Astrocyte of the spinal cord (primary cell): ENCODE measurements around the gene UST.

Experiments
- DNase-seq: peaks from one replicate; pipeline ENCODE4 v3.0.0; 2011; ENCODE audit warnings: low read depth, low spot score
- H3K4me3 ChIP-seq: 2 replicates; pipeline ENCODE4 v1.5.1; 2011; ENCODE audit warnings: low read depth, mild to moderate bottlenecking, low read length, moderate library complexity
- in situ Hi-C: cut with HindIII; loops from 2 replicates; pipeline ENCODE4 v1.10.0; 2017; ENCODE audit warnings: low sequenced_read_pairs
- TF ChIP-seq, protein P1 (sequence below): IDR thresholded peaks from 2 replicates; pipeline ENCODE4 v1.5.1; 2012; ENCODE audit warnings: low read depth, mild to moderate bottlenecking, low read length, inconsistent platforms

Gene UST

GRCh38 chr6:149006671-149007070 lies 259.8 kb downstream of the UST start:
- in situ Hi-C loops: no loop called here
- no peak for DNase-seq
- TF ChIP-seq, protein P1, sequence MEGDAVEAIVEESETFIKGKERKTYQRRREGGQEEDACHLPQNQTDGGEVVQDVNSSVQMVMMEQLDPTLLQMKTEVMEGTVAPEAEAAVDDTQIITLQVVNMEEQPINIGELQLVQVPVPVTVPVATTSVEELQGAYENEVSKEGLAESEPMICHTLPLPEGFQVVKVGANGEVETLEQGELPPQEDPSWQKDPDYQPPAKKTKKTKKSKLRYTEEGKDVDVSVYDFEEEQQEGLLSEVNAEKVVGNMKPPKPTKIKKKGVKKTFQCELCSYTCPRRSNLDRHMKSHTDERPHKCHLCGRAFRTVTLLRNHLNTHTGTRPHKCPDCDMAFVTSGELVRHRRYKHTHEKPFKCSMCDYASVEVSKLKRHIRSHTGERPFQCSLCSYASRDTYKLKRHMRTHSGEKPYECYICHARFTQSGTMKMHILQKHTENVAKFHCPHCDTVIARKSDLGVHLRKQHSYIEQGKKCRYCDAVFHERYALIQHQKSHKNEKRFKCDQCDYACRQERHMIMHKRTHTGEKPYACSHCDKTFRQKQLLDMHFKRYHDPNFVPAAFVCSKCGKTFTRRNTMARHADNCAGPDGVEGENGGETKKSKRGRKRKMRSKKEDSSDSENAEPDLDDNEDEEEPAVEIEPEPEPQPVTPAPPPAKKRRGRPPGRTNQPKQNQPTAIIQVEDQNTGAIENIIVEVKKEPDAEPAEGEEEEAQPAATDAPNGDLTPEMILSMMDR: no peak
- no peak overlapping the region for H3K4me3 ChIP-seq

DNA sequence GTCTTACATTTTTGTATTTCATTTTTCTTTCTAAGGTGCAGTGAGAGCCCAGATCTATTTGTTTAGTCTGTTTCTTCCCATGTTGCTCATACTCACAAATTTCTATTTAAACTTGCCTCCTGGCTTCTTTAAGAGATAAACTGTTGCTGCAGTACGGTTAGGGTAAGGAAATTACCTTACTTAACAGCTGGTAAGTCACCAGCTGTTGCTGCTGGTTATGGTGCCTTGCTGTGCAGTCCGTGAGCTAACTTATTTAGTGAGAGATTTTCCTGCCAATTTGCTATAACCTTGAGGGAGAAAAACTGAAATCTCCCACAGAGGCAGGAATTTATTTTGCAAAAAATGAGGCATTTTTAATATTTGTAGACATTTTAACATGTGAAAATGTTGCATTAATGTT lies 261.0 kb downstream of the UST start:
- in situ Hi-C loops: no loop called here
- H3K4me3 ChIP-seq: no peak overlapping the region
- no peak for DNase-seq
- TF ChIP-seq, protein P1: no peak

DNA sequence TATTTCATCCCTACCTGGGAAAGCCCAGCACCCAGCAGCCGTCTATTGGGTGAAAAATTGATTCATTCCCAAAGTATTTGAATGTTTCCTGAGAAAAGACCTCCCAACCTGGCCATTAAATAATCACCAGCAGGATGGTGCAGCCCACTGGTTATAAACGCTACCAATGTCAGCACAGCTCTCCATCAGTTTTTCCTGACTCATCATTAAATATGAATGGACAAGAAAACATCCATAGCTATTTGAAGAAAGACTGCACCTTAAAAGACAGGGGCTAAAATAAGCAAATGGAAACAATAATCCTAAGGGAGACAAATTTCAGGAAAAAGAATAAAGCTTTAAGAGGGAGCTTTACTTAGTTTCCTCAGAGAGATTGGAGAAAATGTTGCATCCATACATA lies 261.9 kb downstream of the UST start:
- TF ChIP-seq, protein P1: no peak
- in situ Hi-C loops: no loop called here
- no peak overlapping the region for H3K4me3 ChIP-seq
- DNase-seq: no peak

GRCh38 chr6:149012040-149012545 lies 265.3 kb downstream of the UST start:
- peak; percentile 95 for DNase-seq
- TF ChIP-seq, protein P1: no peak
- in situ Hi-C loops: no loop called here
- H3K4me3 ChIP-seq: no peak overlapping the region

DNA sequence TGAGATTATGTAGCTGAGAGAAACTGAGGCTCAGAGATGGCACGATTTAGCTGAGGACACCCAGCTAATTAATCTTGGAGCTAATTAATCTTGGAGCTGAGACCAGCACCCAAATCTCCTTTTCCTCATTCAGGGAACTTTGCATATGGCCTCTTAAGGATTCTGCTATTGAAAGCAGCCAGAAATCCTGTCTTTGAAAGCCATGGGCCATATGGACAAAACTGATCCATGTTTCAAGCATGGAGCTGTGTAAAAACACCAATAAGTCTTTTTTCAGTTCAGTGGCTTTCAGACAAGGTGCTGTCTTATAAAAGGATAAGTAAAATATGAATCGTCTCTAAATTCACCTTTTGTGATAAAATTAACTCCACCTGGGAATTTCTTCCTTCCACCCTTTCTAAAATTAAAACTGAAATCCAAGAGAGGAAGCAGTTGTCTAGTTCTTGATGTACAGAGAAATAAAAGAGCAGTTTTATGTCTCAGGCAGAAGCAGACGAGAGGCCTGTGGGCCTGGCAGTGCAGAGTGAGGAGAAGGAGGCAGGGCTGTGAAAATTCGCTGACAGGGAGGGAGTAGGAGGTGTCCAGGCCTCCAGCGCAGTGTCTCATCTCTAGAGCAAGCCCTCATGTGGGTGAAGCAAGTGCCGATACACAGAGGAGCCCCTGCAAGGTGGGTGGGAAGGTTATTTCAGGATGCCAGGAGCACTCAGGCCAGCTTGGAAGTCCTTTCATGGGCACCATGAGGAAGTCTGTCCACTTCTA lies 266.9 kb downstream of the UST start:
- DNase-seq: no peak
- no peak overlapping the region for H3K4me3 ChIP-seq
- TF ChIP-seq, protein P1: no peak
- in situ Hi-C loops: no loop called here

DNA sequence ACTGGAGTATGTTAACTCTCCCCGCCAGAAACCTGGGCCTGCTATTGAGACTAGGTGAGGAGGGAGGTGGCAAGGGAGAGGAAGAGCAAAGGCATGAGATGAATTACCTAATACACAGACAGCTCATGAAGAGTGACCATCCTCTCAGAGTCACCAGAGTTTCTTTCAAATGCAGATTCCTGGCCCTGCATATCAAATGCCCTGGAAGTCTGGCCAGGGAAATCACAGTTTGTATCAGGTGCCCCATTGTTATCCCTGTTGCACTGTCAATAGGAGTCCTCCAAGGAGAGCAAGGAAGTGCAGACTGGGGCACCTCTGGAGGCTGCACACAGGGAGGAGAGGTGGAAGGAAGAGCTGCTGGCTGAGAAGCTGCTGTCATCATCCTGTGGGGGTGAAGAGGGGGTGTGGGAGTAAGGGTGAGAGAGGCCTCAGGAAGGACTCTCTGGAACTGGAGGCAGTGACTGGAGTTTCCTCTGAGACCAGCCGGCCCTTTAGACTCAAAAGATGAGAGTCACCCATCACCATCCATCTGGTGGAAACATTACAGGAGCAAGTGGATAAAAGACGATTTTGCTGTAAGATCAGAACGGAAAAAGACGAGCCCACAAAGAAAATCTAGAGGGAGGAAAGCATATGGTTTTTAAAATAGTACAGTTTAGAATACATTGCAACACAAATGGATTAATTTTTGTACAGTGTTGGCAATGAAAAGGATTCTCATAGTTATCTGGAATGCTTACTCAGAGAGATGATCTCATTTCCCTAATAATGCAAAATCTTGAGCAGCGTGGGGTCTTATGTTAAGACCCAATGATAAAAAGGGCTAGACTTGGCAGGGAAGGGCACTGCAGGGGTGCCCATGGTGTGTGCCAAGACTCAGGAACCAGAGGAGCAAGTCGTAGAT lies 268.1 kb downstream of the UST start:
- H3K4me3 ChIP-seq: no peak overlapping the region
- in situ Hi-C loops: no loop called here
- DNase-seq: peak; percentile 75
- TF ChIP-seq, protein P1: no peak
